GM12892 (cell line): Measurements from ENCODE around the gene PRB3.

Experiments
- POLR2A ChIP-seq: IDR thresholded peaks from 2 replicates; pipeline ENCODE4 v1.6.1; 2011; ENCODE audit warnings: low read depth, low read length, control low read depth
- TAF1 ChIP-seq: IDR thresholded peaks from 2 replicates; pipeline ENCODE4 v1.6.1; 2011; ENCODE audit warnings: low read depth, mild to moderate bottlenecking, control low read depth, low read length, borderline replicate concordance

DNA sequence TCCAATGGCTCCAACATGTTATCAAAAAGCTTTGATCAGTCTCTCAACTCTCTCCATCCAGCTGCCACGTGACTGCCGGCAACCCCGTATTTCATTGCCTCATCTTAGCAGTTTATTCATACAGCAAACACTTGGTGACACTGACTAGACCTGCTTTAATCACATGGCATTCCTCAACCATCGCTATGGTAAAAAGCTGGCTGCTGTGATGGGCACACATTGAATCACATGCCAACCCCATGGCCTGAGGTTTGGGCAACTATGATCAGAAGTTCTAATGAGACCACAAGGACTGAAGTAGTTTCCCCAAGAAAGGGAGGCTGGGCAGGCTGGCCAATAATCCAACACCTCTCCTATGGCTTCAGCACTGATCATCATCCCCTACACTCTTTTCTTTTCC lies 42.1 kb downstream of the PRB3 start:
- TF ChIP-seq POLR2A (no peak), TAF1 (no peak)
